A673 (cell line): ENCODE measurements around the gene DCAF8. TPM values are rescaled to one million over a fixed set of nuclear protein-coding genes. Genes with fewer than 3 reads are reported as not detected.
"Not testable (repeated sequence)": the region's sequence is repeated elsewhere in the genome, so short reads cannot be mapped to it uniquely, and the experiment has no call there.

ENCODE experiments used
- BruUV-seq: library from RNA; stranded (reverse); fragments of 400-500 nt; replicated peaks from 2 replicates; lab custom pipeline; 2021; lab: Mats Ljungman, UMichigan
- CTCF ChIA-PET: fragments of 300-600 bp; sonication (Branson Sonifier 250); formaldehyde crosslinking; loops from one replicate; lab custom pipeline; 2022; ENCODE audit warnings: antibody characterized with exemption; lab: Charles Lee
- POLR2A ChIA-PET: fragments of 300-600 bp; sonication (Branson Sonifier 250); formaldehyde crosslinking; loops from one replicate; lab custom pipeline; 2022; ENCODE audit warnings: antibody characterized with exemption; ENCODE audit not compliant: low non-redundant PET; lab: Charles Lee
- DNase-seq: peaks from one replicate; pipeline ENCODE4 v3.0.0-alpha.2; 2015; ENCODE audit warnings: low spot score
- H3K27ac ChIP-seq: fragments of 200-600 bp; sonication (generic); 2 replicates; pipeline ENCODE4 v1.5.1; 2016; ENCODE audit warnings: mixed run types, low read depth, mild to moderate bottlenecking, mixed read lengths, antibody characterized with exemption, low read length; ENCODE audit not compliant: poor library complexity, severe bottlenecking
- H3K27me3 ChIP-seq: fragments of 200-600 bp; sonication (generic); replicated peaks from 2 replicates; pipeline ENCODE4 v1.6.1; 2017; ENCODE audit warnings: mixed run types, low read depth, mild to moderate bottlenecking, mixed read lengths, antibody characterized with exemption, low read length; ENCODE audit not compliant: insufficient read depth, poor library complexity
- H3K36me3 ChIP-seq: fragments of 200-600 bp; sonication (generic); 2 replicates; pipeline ENCODE4 v1.6.1; 2016; ENCODE audit warnings: mixed run types, mild to moderate bottlenecking, mixed read lengths, antibody characterized with exemption, low read length; ENCODE audit not compliant: insufficient read depth, poor library complexity, severe bottlenecking
- H3K4me1 ChIP-seq: fragments of 200-600 bp; sonication (generic); 2 replicates; pipeline ENCODE4 v1.6.1; 2017; ENCODE audit warnings: mixed run types, mild to moderate bottlenecking, mixed read lengths, antibody characterized with exemption, low read length; ENCODE audit not compliant: insufficient read depth, poor library complexity, severe bottlenecking
- H3K4me3 ChIP-seq: fragments of 200-600 bp; sonication (generic); 2 replicates; pipeline ENCODE4 v1.5.1; 2016; ENCODE audit warnings: low read depth, mixed run types, mild to moderate bottlenecking, mixed read lengths, low read length; ENCODE audit not compliant: poor library complexity, severe bottlenecking
- H3K9me3 ChIP-seq: fragments of 200-600 bp; sonication (generic); 2 replicates; pipeline ENCODE4 v1.6.1; 2016; ENCODE audit warnings: mixed run types, low read depth, mild to moderate bottlenecking, mixed read lengths, antibody characterized with exemption, low read length; ENCODE audit not compliant: poor library complexity, severe bottlenecking
- CTCF ChIP-seq: fragments of 300-800, 200-600 bp; sonication (generic); conservative IDR thresholded peaks from 2 replicates; pipeline ENCODE4 v1.5.1; 2017; ENCODE audit warnings: low read depth, mild to moderate bottlenecking, antibody characterized with exemption, low read length, moderate library complexity, mixed read lengths
- EZH2 ChIP-seq: fragments of 200-600 bp; sonication (generic); IDR thresholded peaks from 2 replicates; pipeline ENCODE4 v1.6.1; 2017; ENCODE audit warnings: borderline replicate concordance, low read depth, mild to moderate bottlenecking, mixed read lengths, antibody characterized with exemption, low read length; ENCODE audit not compliant: poor library complexity, severe bottlenecking
- intact Hi-C: fragments of 100-400 bp; cut with micrococcal nuclease; formaldehyde crosslinking; loops from one replicate; pipeline ENCODE4 v1.10.0; 2022; ENCODE audit not compliant: unreplicated experiment
- total RNA-seq: library from RNA; stranded (reverse); gene quantifications from 2 replicates; pipeline ENCODE4 v1.2.3, GENCODE V29; 2021

DCAF8 gene
- total RNA-seq, 1 experiment from 2014 or later, result 108 TPM

DNA sequence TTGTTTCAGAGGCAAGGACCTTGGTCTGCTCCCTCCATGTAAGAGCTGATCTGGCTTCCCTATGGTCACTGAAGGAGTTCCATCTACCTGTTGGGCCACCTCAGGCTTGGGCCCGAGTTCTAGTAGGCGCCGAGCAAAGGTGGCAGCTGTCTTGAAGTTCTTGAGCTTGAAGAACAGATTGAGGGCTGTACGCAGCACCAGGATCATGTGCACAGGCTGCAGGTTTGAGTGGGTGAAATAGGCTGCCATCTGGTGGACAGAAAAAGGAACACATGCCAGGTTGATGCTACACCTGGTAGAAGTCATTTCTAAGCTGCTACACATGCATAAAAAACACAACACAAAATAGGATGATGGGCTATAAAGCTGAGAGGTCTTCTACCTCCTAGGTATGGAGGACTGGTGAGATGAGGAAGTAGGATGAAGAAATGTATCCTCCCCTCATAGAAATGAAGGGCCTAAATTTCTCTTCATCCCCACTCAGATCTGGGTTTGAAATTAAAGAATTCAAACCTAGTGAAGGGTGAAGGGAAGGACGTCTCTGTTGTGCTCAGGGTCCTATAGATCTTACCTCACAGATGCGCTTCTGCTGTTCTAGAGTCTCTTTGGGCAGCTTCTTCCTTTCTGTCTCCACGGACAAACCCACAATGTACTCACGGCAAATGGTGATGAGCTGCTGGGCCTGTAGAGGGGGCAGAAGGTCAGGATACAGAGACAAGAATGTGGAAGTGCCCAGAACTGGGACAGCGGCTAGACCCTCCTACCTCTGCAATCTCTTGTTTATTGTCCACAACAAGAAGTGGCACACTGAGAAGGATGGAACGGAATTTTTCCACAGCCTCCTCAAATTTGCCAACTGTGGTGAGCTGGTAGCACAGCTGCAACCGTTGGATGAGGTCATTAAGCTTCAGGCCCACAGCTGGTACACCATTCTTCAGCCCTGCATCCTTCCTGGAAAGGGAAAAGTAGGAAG is 29.2 kb upstream of the DCAF8 start:
- no peak overlapping the region for H3K4me3 ChIP-seq
- intact Hi-C loops, result loop anchor here (1.0 kb wide), 3 partner anchors 98 to 206 kb away; no protein-coding TSS in a partner anchor
- ChIA-PET POLR2A (interaction anchor here (0.6 kb wide), 1 partner anchor 17 kb away, joined by 3 read pairs; no protein-coding TSS in a partner anchor), CTCF (interaction anchor here (0.6 to 2.1 kb wide), 15 partner anchors 10 to 206 kb away, joined by 3 to 25 read pairs (median 5); partner anchors contain the start of gene DCAF8)
- H3K36me3 ChIP-seq, result peaks cover 71% of the 10 kb centered on the region
- H3K9me3 ChIP-seq, result no peaks in the 10 kb centered on the region
- TF ChIP-seq EZH2, result no peak
- TF ChIP-seq CTCF, result peak; percentile 88
- no peaks in the 10 kb centered on the region for H3K4me1 ChIP-seq
- no peaks in the 10 kb centered on the region for H3K27me3 ChIP-seq
- H3K27ac ChIP-seq, result no peak overlapping the region
- BruUV-seq, result no TSS peak
- DNase-seq, result peak; percentile 75

DNA sequence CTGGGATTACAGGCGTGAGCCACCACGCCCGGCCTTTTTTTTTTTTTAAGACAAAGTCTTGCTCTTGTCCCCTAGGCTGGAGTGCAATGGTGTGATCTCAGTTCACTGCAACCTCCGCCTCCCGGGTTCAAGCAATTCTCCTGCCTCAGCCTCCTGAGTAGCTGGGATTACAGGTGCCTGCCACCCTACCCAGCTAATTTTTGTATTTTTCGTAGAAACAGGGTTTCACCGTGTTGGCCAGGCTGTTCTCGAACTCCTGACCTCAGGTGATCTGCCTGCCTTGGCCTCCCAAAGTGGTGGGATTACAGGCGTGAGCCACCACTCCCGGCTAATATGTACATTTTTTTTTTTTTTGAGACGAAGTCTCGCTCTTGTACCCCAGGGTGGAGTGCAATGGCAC is 25.4 kb upstream of the DCAF8 start:
- not testable (repeated sequence) for DNase-seq, H3K27ac ChIP-seq, H3K27me3 ChIP-seq, H3K4me1 ChIP-seq, BruUV-seq, H3K4me3 ChIP-seq, H3K9me3 ChIP-seq
- peaks cover 36% of the 10 kb centered on the region for H3K36me3 ChIP-seq
- intact Hi-C loops, result loop anchor here (5.0 kb wide), 1 partner anchor 90 kb away; no protein-coding TSS in a partner anchor
- CTCF ChIA-PET, result interaction anchor here (0.7 kb wide), 1 partner anchor 506 kb away, joined by 4 read pairs; no protein-coding TSS in a partner anchor
- POLR2A ChIA-PET, result interaction anchor here (0.7 kb wide), 1 partner anchor 28 kb away, joined by 8 read pairs; no protein-coding TSS in a partner anchor

GRCh38 chr1:160285506-160285905 is 23.2 kb upstream of the DCAF8 start:
- DNase-seq, result no peak
- intact Hi-C loops, result loop anchor here (5.0 kb wide), 1 partner anchor 92 kb away; no protein-coding TSS in a partner anchor
- H3K36me3 ChIP-seq, result peaks cover 33% of the 10 kb centered on the region
- H3K27ac ChIP-seq, result peak overlapping the region; percentile 82
- no peaks in the 10 kb centered on the region for H3K9me3 ChIP-seq
- POLR2A ChIA-PET, result no interaction called here
- TSS peak; percentile 79 for BruUV-seq
- CTCF ChIA-PET, result interaction anchor here (0.7 to 1.7 kb wide), 2 partner anchors 92 to 185 kb away, joined by 3 to 5 read pairs; no protein-coding TSS in a partner anchor
- TF ChIP-seq EZH2 (no peak), CTCF (no peak)
- H3K4me1 ChIP-seq, result peaks cover 7% of the 10 kb centered on the region
- H3K4me3 ChIP-seq, result peak overlapping the region; percentile 81
- H3K27me3 ChIP-seq, result no peaks in the 10 kb centered on the region
